Thoracic aorta (tissue), 2 donors: ENCODE results near the gene CDC42EP2. TPM values are rescaled to one million over a fixed set of nuclear protein-coding genes. Genes with fewer than 3 reads are reported as not detected.
"Not testable (repeated sequence)": the region's sequence is repeated elsewhere in the genome, so short reads cannot be mapped to it uniquely, and the experiment has no call there.

Experiments used
- ATAC-seq: fragments of 150-250 bp; one replicate; pipeline ENCODE4 v1.8.0; 2017; ENCODE audit warnings: low read depth; ENCODE audit not compliant: insufficient number of reproducible peaks, low FRiP score
- DNase-seq: peaks from one replicate; pipeline ENCODE4 v3.0.0-alpha.2; 2020; ENCODE audit warnings: low spot score
- H3K27ac ChIP-seq, 2 donors: fragments of 200-600 bp; sonication (generic); 1 replicate in 1 of 2; 2 replicates in 1 of 2; pipeline ENCODE4 v1.5.1; 2016; ENCODE audit warnings: mild to moderate bottlenecking in 2 of 2, moderate library complexity in 2 of 2
- H3K27me3 ChIP-seq: fragments of 200-600 bp; sonication (generic); replicated peaks from 2 replicates; pipeline ENCODE4 v1.6.0; 2016; ENCODE audit warnings: mild to moderate bottlenecking; ENCODE audit not compliant: insufficient read depth
- H3K36me3 ChIP-seq: fragments of 200-600 bp; sonication (generic); one replicate; pipeline ENCODE4 v1.5.1; 2016
- H3K4me1 ChIP-seq, 2 donors: fragments of 200-600 bp; sonication (generic); 1 replicate in 1 of 2; 2 replicates in 1 of 2; pipeline versions ENCODE4 v1.5.1 to v1.6.0; 2016; ENCODE audit warnings: low read depth in 2 of 2, mild to moderate bottlenecking in 1 of 2; ENCODE audit not compliant: control insufficient read depth in 1 of 2
- H3K4me3 ChIP-seq: fragments of 200-600 bp; sonication (generic); 2 replicates; pipeline ENCODE4 v1.5.1; 2016; ENCODE audit warnings: mild to moderate bottlenecking
- H3K9me3 ChIP-seq: fragments of 200-600 bp; sonication (generic); 2 replicates; pipeline ENCODE4 v1.5.1; 2016
- total RNA-seq, 2 donors: library from RNA; depleted of rRNA; stranded (reverse); fragments of >200 nt; gene quantifications; one replicate each; pipeline versions ENCODE4 v1.1.0 to v1.2.3, GENCODE V29; 2016
- TF ChIP-seq, protein P1 (sequence below): fragments of 200-600 bp; sonication (generic); IDR thresholded peaks from one replicate; pipeline ENCODE4 v1.5.1; 2019; ENCODE audit warnings: antibody characterized with exemption

CDC42EP2 gene
- total RNA-seq, 2 donors from 2014 or later, result 8.5 to 18.7 TPM

DNA sequence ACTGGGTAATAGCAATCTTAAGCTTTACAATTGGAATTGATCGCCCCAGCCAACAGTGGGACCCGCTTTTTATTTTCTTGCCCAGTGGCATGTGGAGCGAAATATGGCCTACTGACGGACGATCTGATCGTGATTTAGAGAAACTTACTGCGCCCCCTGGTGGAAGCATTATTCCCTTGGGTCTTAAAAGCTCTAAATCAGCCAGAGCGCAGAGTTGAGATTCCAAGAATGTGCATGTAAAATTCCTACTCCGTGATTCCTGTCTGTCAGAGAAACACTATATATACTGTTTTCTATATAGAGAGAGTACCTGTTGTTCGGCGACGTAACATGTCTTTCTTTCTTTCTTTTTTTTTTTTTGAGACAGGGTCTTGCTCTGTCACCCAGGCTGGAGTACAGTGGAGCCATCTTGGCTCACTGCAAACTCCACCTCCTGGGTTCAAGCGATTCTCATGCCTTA is 15.3 kb downstream of the CDC42EP2 start:
- H3K36me3 ChIP-seq, result no peaks in the 10 kb centered on the region
- H3K4me3 ChIP-seq, result no peak overlapping the region
- DNase-seq (peak; percentile 79), ATAC-seq (no peak)
- TF ChIP-seq, protein P1, sequence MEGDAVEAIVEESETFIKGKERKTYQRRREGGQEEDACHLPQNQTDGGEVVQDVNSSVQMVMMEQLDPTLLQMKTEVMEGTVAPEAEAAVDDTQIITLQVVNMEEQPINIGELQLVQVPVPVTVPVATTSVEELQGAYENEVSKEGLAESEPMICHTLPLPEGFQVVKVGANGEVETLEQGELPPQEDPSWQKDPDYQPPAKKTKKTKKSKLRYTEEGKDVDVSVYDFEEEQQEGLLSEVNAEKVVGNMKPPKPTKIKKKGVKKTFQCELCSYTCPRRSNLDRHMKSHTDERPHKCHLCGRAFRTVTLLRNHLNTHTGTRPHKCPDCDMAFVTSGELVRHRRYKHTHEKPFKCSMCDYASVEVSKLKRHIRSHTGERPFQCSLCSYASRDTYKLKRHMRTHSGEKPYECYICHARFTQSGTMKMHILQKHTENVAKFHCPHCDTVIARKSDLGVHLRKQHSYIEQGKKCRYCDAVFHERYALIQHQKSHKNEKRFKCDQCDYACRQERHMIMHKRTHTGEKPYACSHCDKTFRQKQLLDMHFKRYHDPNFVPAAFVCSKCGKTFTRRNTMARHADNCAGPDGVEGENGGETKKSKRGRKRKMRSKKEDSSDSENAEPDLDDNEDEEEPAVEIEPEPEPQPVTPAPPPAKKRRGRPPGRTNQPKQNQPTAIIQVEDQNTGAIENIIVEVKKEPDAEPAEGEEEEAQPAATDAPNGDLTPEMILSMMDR, result peak; percentile 77
- H3K4me1 ChIP-seq, result peaks cover under 1 to 7% of the 10 kb centered on the region in 2 donors
- H3K9me3 ChIP-seq, result no peaks in the 10 kb centered on the region
- H3K27me3 ChIP-seq, result no peaks in the 10 kb centered on the region
- no peak overlapping the region for H3K27ac ChIP-seq

DNA sequence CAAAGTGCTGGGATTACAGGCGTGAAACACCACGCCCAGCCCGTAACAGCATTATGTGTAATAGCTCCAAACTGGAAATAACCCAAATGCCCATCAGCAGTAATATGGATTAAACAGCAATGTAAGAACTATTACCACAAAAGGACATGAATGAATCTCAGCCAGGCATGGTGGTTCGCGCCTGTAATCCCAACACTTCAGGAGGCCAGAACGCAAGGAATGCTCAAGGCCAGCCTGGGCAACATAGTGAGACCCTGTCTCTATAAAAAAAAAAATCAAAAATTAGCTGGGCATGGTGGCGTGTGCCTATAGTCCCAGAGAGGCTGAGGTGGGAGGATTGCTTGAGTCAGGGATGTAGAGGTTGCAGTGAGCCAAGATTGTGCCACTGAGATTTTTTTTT is 15.9 kb downstream of the CDC42EP2 start:
- no peak for DNase-seq
- no peaks in the 10 kb centered on the region for H3K27me3 ChIP-seq
- H3K27ac ChIP-seq, result no peak overlapping the region
- no peaks in the 10 kb centered on the region for H3K36me3 ChIP-seq
- ATAC-seq, result no peak
- H3K4me1 ChIP-seq, result peaks cover 6 to 13% of the 10 kb centered on the region in 2 donors
- no peak overlapping the region for H3K4me3 ChIP-seq
- no peaks in the 10 kb centered on the region for H3K9me3 ChIP-seq
- TF ChIP-seq, protein P1, result no peak

DNA sequence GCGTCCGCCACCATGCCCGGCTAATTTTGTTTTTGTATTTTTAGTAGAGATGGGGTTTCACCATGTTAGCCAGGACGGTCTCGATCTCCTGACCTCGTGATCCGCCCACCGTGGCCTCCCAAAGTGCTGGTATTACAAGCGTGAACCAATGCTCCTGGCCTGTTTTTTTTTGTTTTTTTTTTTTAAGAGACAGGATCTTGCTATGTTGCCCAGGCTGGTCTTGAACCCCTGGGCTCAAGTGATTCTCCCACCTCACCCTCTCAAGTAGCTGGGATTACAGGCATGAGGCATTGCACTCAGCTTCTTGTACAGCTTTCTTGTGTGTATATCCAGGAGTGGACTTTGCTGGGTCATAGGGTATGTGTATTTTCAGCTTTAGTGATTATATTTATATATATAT is 17.9 kb downstream of the CDC42EP2 start:
- peaks cover 8 to 20% of the 10 kb centered on the region in 2 donors for H3K4me1 ChIP-seq
- not testable (repeated sequence) for H3K9me3 ChIP-seq, H3K27me3 ChIP-seq, H3K27ac ChIP-seq, H3K36me3 ChIP-seq, ATAC-seq, DNase-seq, H3K4me3 ChIP-seq

DNA sequence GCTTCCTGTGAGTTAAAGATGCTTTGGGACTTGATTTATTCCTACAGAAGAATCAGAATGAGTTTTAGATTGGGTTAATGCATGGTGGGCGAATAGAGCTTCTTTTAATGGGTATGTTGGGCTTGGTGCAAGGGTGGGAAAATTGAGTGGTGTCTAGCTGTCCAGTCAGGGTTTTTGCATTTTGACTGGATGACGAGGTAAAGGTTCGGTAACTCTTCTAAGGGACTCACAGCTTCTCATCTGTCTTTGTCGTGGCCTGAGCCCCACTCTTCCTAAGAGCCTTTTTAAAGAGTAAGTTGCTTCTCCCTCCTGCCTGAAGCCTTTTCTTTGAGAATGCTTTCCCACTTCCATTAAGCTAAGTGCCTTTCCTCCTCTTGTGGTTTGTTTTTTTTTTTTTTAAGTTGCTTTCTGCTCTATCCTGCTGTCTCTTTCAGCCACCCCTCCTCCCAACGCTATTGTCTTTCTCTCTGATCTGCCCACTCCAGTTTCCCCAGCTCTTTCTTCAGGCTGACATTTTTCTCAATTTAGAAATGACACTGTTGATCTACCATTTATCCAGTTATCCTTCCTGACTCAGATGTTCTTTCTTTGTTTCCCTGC is 20.1 kb downstream of the CDC42EP2 start:
- Histone ChIP-seq H3K27me3 (no peaks in the 10 kb centered on the region), H3K4me3 (peak overlapping the region; percentile 83), H3K36me3 (peaks cover 4% of the 10 kb centered on the region), H3K4me1 (peaks cover 8 to 27% of the 10 kb centered on the region in 2 donors), H3K9me3 (no peaks in the 10 kb centered on the region), H3K27ac (no peak overlapping the region)
- ATAC-seq (no peak), DNase-seq (no peak)
- TF ChIP-seq, protein P1, result no peak

DNA sequence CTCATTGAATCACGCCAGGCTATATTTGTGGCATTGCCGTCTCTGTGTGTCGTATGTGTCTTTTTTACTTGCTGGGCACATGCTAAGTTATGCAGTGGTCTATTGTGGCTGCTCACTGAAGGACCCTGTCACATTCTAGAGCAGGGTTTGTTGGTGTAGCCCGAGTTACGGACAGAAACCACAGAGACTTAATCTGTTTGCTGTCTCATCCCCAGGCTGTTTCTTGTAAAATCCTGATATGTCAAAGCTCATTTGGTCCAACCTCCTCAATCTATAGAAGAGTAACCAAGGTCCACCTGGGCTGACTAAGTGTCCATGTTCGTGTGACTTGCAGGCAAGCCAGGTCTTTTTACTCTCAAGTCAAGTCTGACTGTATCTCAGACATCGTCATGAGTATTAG is 24.0 kb downstream of the CDC42EP2 start:
- Histone ChIP-seq H3K4me3 (no peak overlapping the region), H3K27ac (no peak overlapping the region), H3K27me3 (no peaks in the 10 kb centered on the region), H3K4me1 (peaks cover 8 to 27% of the 10 kb centered on the region in 2 donors), H3K9me3 (no peaks in the 10 kb centered on the region), H3K36me3 (peaks cover 38% of the 10 kb centered on the region)
- no peak for DNase-seq
- TF ChIP-seq, protein P1, result no peak
- ATAC-seq, result no peak

DNA sequence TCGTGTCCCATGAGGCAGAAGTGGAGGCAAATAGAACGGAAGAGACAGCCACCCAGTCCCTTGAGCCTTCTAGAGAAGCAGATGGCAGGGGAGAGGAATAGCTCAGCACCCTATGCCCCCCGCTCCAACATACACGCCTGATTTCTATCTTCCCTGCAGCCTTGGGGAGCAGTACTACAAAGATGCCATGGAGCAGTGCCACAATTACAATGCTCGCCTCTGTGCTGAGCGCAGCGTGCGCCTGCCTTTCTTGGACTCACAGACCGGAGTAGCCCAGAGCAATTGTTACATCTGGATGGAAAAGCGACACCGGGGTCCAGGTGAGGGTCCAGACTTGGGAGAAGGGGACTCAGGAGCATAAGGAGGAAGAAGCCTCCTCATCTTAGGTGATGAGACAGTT is 25.6 kb downstream of the CDC42EP2 start:
- H3K4me3 ChIP-seq, result no peak overlapping the region
- DNase-seq (no peak), ATAC-seq (no peak)
- H3K36me3 ChIP-seq, result peaks cover 53% of the 10 kb centered on the region
- H3K27ac ChIP-seq, result no peak overlapping the region
- peaks cover 5 to 17% of the 10 kb centered on the region in 2 donors for H3K4me1 ChIP-seq
- no peaks in the 10 kb centered on the region for H3K9me3 ChIP-seq
- no peaks in the 10 kb centered on the region for H3K27me3 ChIP-seq
- TF ChIP-seq, protein P1, result no peak
